Activated T-cell treated with anti-CD3 and anti-CD28 coated beads, Interleukin-2, amount 50 U/mL, for 24 hours (primary cell): Measurements from ENCODE around the gene THEMIS.
"Not testable (repeated sequence)": the region's sequence is repeated elsewhere in the genome, so short reads cannot be mapped to it uniquely, and the experiment has no call there.

Experiments used
- DNase-seq: peaks from one replicate; pipeline ENCODE4 v3.0.0-alpha.2; 2020
- H3K27ac Mint-ChIP-seq: 2 replicates; pipeline ENCODE4 v1.8.0; 2020; ENCODE audit warnings: mild to moderate bottlenecking, mixed read lengths
- H3K27me3 Mint-ChIP-seq: 2 replicates; pipeline ENCODE4 v1.8.0; 2020; ENCODE audit warnings: mixed read lengths
- H3K36me3 Mint-ChIP-seq: 2 replicates; pipeline ENCODE4 v1.8.0; 2020; ENCODE audit warnings: low read depth, mixed read lengths
- H3K4me1 Mint-ChIP-seq: 2 replicates; pipeline ENCODE4 v1.8.0; 2020; ENCODE audit warnings: low read depth, mixed read lengths
- H3K4me3 Mint-ChIP-seq: 2 replicates; pipeline ENCODE4 v1.8.0; 2020; ENCODE audit warnings: mild to moderate bottlenecking, moderate library complexity, mixed read lengths
- H3K9me3 Mint-ChIP-seq: 2 replicates; pipeline ENCODE4 v1.8.0; 2020; ENCODE audit warnings: mixed read lengths

The THEMIS gene

DNA sequence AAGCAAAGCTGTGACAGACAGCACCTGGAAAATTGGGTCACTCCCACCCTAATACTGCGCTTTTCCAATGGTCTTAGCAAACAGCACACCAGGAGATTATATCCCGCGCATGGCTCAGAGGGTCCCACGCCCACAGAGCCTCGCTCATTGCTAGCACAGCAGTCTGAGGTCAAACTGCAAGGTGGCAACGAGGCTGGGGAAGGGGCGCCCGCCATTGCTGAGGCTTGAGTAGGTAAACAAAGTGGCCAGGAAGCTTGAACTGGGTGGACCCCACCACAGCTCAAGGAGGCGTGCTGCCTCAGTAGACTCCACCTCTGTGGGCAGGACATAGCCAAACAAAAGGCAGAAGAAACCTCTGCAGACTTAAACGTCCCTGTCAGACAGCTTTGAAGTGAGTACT is 25.6 kb upstream of the THEMIS start:
- H3K4me1 Mint-ChIP-seq: peaks cover 40% of the 10 kb centered on the region
- not testable (repeated sequence) for H3K27ac Mint-ChIP-seq, H3K4me3 Mint-ChIP-seq, DNase-seq, H3K27me3 Mint-ChIP-seq
- peaks cover 15% of the 10 kb centered on the region for H3K36me3 Mint-ChIP-seq
- peaks cover 23% of the 10 kb centered on the region for H3K9me3 Mint-ChIP-seq

DNA sequence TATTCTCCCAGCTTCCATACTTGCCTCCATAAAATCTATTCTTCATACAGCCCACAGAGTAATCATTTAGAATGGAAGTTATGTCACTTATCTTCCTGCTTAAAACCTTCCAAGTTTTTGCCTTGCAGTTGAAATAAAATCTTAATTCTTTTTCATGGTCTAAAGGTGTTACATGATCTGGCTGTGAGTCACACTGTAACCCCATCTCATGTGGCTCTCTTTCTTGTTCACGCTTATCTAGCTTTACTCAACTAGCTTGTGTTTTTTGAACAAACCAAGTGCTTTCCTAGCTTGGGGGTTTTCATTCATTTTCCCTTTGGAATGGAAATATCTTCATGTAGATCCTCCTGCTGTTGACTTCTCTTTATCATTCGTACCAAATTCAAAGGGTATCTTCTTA is 23.6 kb upstream of the THEMIS start:
- DNase-seq: no peak
- H3K36me3 Mint-ChIP-seq: peaks cover 13% of the 10 kb centered on the region
- peaks cover 57% of the 10 kb centered on the region for H3K4me1 Mint-ChIP-seq
- no peaks in the 10 kb centered on the region for H3K27me3 Mint-ChIP-seq
- peaks cover 21% of the 10 kb centered on the region for H3K9me3 Mint-ChIP-seq
- no peak overlapping the region for H3K4me3 Mint-ChIP-seq
- peak overlapping the region; percentile 64 for H3K27ac Mint-ChIP-seq

DNA sequence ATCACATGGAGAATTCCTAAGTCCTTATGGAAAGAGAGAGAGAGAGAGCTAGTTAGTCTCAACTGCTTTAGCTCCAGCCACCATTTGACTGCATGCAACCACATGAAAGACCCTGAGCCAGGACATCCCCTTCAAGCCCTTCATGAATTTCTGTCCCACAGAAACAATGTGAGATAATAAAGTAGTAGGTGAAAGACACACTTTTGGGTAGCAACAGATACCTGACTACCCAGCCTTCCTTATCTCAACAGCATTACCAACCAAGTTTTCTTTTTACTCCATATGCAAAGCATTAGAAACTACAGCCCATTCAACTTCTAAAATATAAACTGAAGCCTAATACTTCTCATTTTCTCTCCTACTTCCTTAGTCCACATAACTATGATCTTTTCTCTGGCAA is 23.2 kb upstream of the THEMIS start:
- Mint-ChIP-seq H3K9me3 (peaks cover 19% of the 10 kb centered on the region), H3K4me3 (no peak overlapping the region), H3K27ac (peak overlapping the region; percentile 64), H3K36me3 (peaks cover 13% of the 10 kb centered on the region), H3K27me3 (no peaks in the 10 kb centered on the region), H3K4me1 (peaks cover 61% of the 10 kb centered on the region)
- DNase-seq: no peak

GRCh38 chr6:127923135-127923534 is 22.3 kb upstream of the THEMIS start:
- Mint-ChIP-seq H3K36me3 (peaks cover 11% of the 10 kb centered on the region), H3K9me3 (peaks cover 14% of the 10 kb centered on the region), H3K27ac (peak overlapping the region; percentile 64), H3K4me3 (peak overlapping the region; percentile 3), H3K27me3 (no peaks in the 10 kb centered on the region), H3K4me1 (peaks cover 68% of the 10 kb centered on the region)
- DNase-seq: no peak

DNA sequence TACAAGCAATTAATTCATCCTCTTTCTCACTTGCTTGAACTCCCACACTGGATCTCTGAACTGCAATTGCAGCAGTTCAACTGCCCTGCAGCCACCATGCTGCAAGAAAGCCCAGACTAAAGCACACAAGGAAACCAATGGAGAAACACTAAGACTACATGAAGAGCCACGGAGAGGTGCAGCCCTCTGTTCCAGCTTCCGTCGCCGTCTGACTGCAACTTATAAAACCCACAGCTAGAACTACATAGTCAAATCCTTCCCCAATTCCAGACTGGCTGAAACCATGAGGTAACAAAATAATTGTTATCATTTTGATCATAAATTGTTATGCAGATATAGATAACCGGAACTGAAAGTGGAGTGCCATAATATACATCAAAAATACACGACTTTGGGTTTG is 21.1 kb upstream of the THEMIS start:
- DNase-seq: no peak
- H3K27me3 Mint-ChIP-seq: no peaks in the 10 kb centered on the region
- peaks cover 80% of the 10 kb centered on the region for H3K4me1 Mint-ChIP-seq
- H3K9me3 Mint-ChIP-seq: peaks cover 9% of the 10 kb centered on the region
- peaks cover 4% of the 10 kb centered on the region for H3K36me3 Mint-ChIP-seq
- peak overlapping the region; percentile 64 for H3K27ac Mint-ChIP-seq
- H3K4me3 Mint-ChIP-seq: peak overlapping the region; percentile 61

- no peak overlapping the region for H3K4me3 Mint-ChIP-seq
- H3K27me3 Mint-ChIP-seq: no peaks in the 10 kb centered on the region
- peak overlapping the region; percentile 10 for H3K27ac Mint-ChIP-seq
- no peak for DNase-seq
- H3K36me3 Mint-ChIP-seq: peaks cover under 1% of the 10 kb centered on the region
- H3K4me1 Mint-ChIP-seq: peaks cover 88% of the 10 kb centered on the region
- H3K9me3 Mint-ChIP-seq: peaks cover 4% of the 10 kb centered on the region
These were observed 19.9 kb upstream of the THEMIS start for GRCh38 chr6:127920804-127921203.

- H3K27me3 Mint-ChIP-seq: no peaks in the 10 kb centered on the region
- H3K36me3 Mint-ChIP-seq: peaks cover 3% of the 10 kb centered on the region
- H3K4me3 Mint-ChIP-seq: peak overlapping the region; percentile 67
- DNase-seq: no peak
- peaks cover 89% of the 10 kb centered on the region for H3K4me1 Mint-ChIP-seq
- H3K9me3 Mint-ChIP-seq: no peaks in the 10 kb centered on the region
- peak overlapping the region; percentile 84 for H3K27ac Mint-ChIP-seq
These were observed 17.9 kb upstream of the THEMIS start for GRCh38 chr6:127918506-127919427.

GRCh38 chr6:127917766-127918165 is 16.9 kb upstream of the THEMIS start:
- Mint-ChIP-seq H3K4me1 (peaks cover 89% of the 10 kb centered on the region), H3K27me3 (no peaks in the 10 kb centered on the region), H3K4me3 (peak overlapping the region; percentile 67), H3K9me3 (peaks cover 4% of the 10 kb centered on the region), H3K27ac (peak overlapping the region; percentile 84), H3K36me3 (peaks cover 13% of the 10 kb centered on the region)
- no peak for DNase-seq

DNA sequence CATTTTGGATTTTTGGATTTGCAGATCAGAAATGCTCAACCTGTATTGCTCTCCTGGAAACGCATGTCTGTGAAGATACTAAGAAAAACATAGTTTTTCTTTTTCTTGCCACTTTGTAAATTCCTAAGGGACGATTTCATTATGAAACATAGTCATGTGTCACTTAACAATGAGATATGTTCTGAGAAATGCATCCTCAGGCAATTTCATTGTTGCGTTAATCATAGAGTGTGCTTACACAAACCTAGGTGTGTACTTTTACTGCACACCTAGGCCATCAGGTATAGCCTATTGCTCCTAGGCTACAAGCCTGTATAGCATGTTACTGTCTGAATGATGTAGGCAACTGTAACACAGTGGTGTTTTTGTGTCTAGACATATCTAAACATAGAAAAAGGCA is 13.4 kb upstream of the THEMIS start:
- peaks cover 77% of the 10 kb centered on the region for H3K4me1 Mint-ChIP-seq
- H3K9me3 Mint-ChIP-seq: peaks cover 22% of the 10 kb centered on the region
- no peak overlapping the region for H3K4me3 Mint-ChIP-seq
- DNase-seq: no peak
- H3K36me3 Mint-ChIP-seq: peaks cover 37% of the 10 kb centered on the region
- H3K27me3 Mint-ChIP-seq: no peaks in the 10 kb centered on the region
- peak overlapping the region; percentile 16 for H3K27ac Mint-ChIP-seq

GRCh38 chr6:127912914-127913313 is 12.1 kb upstream of the THEMIS start:
- Mint-ChIP-seq H3K27ac (peak overlapping the region; percentile 22), H3K36me3 (peaks cover 39% of the 10 kb centered on the region), H3K27me3 (no peaks in the 10 kb centered on the region), H3K4me1 (peaks cover 75% of the 10 kb centered on the region), H3K9me3 (peaks cover 24% of the 10 kb centered on the region), H3K4me3 (no peak overlapping the region)
- no peak for DNase-seq

- Mint-ChIP-seq H3K27ac (peak overlapping the region; percentile 94), H3K36me3 (peaks cover 35% of the 10 kb centered on the region), H3K27me3 (no peaks in the 10 kb centered on the region), H3K4me1 (peaks cover 70% of the 10 kb centered on the region), H3K4me3 (peak overlapping the region; percentile 68), H3K9me3 (peaks cover 22% of the 10 kb centered on the region)
- no peak for DNase-seq
These were observed 7.2 kb upstream of the THEMIS start for GRCh38 chr6:127907960-127908640.

GRCh38 chr6:127904160-127904559 is 3.3 kb upstream of the THEMIS start:
- DNase-seq: no peak
- Mint-ChIP-seq H3K27me3 (no peaks in the 10 kb centered on the region), H3K4me3 (peak overlapping the region; percentile 19), H3K4me1 (peaks cover 68% of the 10 kb centered on the region), H3K9me3 (peaks cover 1% of the 10 kb centered on the region), H3K27ac (peak overlapping the region; percentile 73), H3K36me3 (peaks cover 17% of the 10 kb centered on the region)

DNA sequence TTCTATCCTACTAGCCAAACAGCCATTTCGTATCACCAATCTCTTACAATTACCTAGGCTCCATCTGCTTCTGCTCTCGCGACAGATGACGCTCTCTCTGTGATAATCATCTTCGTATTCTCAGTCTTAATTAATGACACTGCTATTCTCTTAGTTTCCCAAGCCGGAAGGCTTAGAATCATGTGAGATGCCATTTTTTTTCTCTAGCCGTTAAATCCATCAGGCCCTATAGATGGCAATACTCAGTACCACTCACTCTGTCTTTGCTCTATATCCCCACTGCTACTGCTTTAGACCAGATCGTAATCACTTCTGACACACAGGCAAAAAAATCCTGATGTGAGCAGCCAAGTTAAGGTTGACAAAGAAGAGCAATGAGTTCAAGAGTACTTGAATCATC is 2.1 kb upstream of the THEMIS start:
- DNase-seq: no peak
- peaks cover 70% of the 10 kb centered on the region for H3K4me1 Mint-ChIP-seq
- H3K9me3 Mint-ChIP-seq: peaks cover 2% of the 10 kb centered on the region
- peak overlapping the region; percentile 94 for H3K27ac Mint-ChIP-seq
- peaks cover 26% of the 10 kb centered on the region for H3K36me3 Mint-ChIP-seq
- H3K4me3 Mint-ChIP-seq: peak overlapping the region; percentile 86
- H3K27me3 Mint-ChIP-seq: no peaks in the 10 kb centered on the region

DNA sequence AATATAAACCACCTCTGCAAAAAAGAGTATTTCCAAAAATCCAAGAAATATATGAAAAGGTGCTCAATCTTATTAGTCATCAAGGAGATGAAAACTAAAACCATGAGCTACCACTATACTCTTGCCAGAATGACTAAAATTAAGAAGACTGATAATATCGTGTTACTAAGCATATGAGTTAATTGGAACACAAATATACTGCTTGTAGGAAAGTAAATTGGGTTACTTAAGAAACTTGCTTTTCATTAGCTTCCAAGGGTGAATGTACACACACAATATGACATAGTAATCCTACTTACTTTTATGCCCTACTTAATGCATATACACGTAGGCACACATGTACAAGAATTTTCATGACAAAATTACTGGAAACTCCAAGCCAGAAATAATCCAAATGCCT is 3.4 kb downstream of the THEMIS start:
- Mint-ChIP-seq H3K36me3 (peaks cover 23% of the 10 kb centered on the region), H3K4me1 (peaks cover 54% of the 10 kb centered on the region), H3K27ac (peak overlapping the region; percentile 96), H3K9me3 (peaks cover 2% of the 10 kb centered on the region), H3K4me3 (peak overlapping the region; percentile 86), H3K27me3 (no peaks in the 10 kb centered on the region)
- no peak for DNase-seq

- Mint-ChIP-seq H3K9me3 (peaks cover 2% of the 10 kb centered on the region), H3K4me1 (peaks cover 64% of the 10 kb centered on the region), H3K27ac (peak overlapping the region; percentile 97), H3K36me3 (peaks cover 38% of the 10 kb centered on the region), H3K27me3 (no peaks in the 10 kb centered on the region), H3K4me3 (peak overlapping the region; percentile 76)
- DNase-seq: no peak
These were observed 6.8 kb downstream of the THEMIS start for GRCh38 chr6:127894051-127894450.
